Measurements from ENCODE around the gene FRMD8. TPM values are rescaled to one million over a fixed set of nuclear protein-coding genes. Genes with fewer than 3 reads are reported as not detected.

FRMD8 gene
- total RNA-seq, 1 donor from 2014 or later = 40.5 TPM

GRCh38 chr11:65356394-65356972 lies 30.0 kb upstream of the FRMD8 start:
- Mint-ChIP-seq H3K4me3 (peak overlapping the region; percentile 81), H3K36me3 (ENCODE audit: low read depth) (peaks cover 9% of the 10 kb centered on the region), H3K27ac (no peak overlapping the region), H3K9me3 (no peaks in the 10 kb centered on the region), H3K27me3 (ENCODE audit: insufficient read depth) (peaks cover 17% of the 10 kb centered on the region), H3K4me1 (ENCODE audit: low read depth) (peaks cover 8% of the 10 kb centered on the region)
- no peak for DNase-seq (ENCODE audit: low spot score)
- intact Hi-C loops (cut with micrococcal nuclease) = no loop called here

GRCh38 chr11:65357856-65358356 lies 28.5 kb upstream of the FRMD8 start:
- intact Hi-C loops (cut with micrococcal nuclease) = no loop called here
- Mint-ChIP-seq H3K9me3 (no peaks in the 10 kb centered on the region), H3K4me1 (ENCODE audit: low read depth) (peaks cover 8% of the 10 kb centered on the region), H3K27me3 (ENCODE audit: insufficient read depth) (peaks cover 17% of the 10 kb centered on the region), H3K27ac (no peak overlapping the region), H3K4me3 (no peak overlapping the region), H3K36me3 (ENCODE audit: low read depth) (no peaks in the 10 kb centered on the region)
- DNase-seq (ENCODE audit: low spot score) = no peak

- intact Hi-C loops (cut with micrococcal nuclease) = no loop called here
- no peak for DNase-seq (ENCODE audit: low spot score)
- Mint-ChIP-seq H3K27ac (peak overlapping the region; percentile 6), H3K4me3 (no peak overlapping the region), H3K9me3 (no peaks in the 10 kb centered on the region), H3K36me3 (ENCODE audit: low read depth) (no peaks in the 10 kb centered on the region), H3K27me3 (ENCODE audit: insufficient read depth) (peaks cover 8% of the 10 kb centered on the region), H3K4me1 (ENCODE audit: low read depth) (no peaks in the 10 kb centered on the region)
Measured at GRCh38 chr11:65362320-65362931, 24.0 kb upstream of the FRMD8 start.

- peaks cover 3% of the 10 kb centered on the region for H3K27me3 Mint-ChIP-seq (ENCODE audit: insufficient read depth)
- no peak overlapping the region for H3K4me3 Mint-ChIP-seq
- no peak overlapping the region for H3K27ac Mint-ChIP-seq
- DNase-seq (ENCODE audit: low spot score) = no peak
- intact Hi-C loops (cut with micrococcal nuclease) = no loop called here
- H3K4me1 Mint-ChIP-seq (ENCODE audit: low read depth) = no peaks in the 10 kb centered on the region
- no peaks in the 10 kb centered on the region for H3K9me3 Mint-ChIP-seq
- H3K36me3 Mint-ChIP-seq (ENCODE audit: low read depth) = no peaks in the 10 kb centered on the region
Measured at GRCh38 chr11:65362966-65363365, 23.5 kb upstream of the FRMD8 start.

GRCh38 chr11:65363770-65364169 lies 22.7 kb upstream of the FRMD8 start:
- no peaks in the 10 kb centered on the region for H3K9me3 Mint-ChIP-seq
- H3K36me3 Mint-ChIP-seq (ENCODE audit: low read depth) = no peaks in the 10 kb centered on the region
- H3K4me1 Mint-ChIP-seq (ENCODE audit: low read depth) = no peaks in the 10 kb centered on the region
- no peak overlapping the region for H3K27ac Mint-ChIP-seq
- peaks cover 1% of the 10 kb centered on the region for H3K27me3 Mint-ChIP-seq (ENCODE audit: insufficient read depth)
- no peak for DNase-seq (ENCODE audit: low spot score)
- intact Hi-C loops (cut with micrococcal nuclease) = no loop called here
- H3K4me3 Mint-ChIP-seq = no peak overlapping the region

GRCh38 chr11:65366340-65366773 lies 20.1 kb upstream of the FRMD8 start:
- no peaks in the 10 kb centered on the region for H3K9me3 Mint-ChIP-seq
- H3K36me3 Mint-ChIP-seq (ENCODE audit: low read depth) = no peaks in the 10 kb centered on the region
- no peak for DNase-seq (ENCODE audit: low spot score)
- H3K4me3 Mint-ChIP-seq = no peak overlapping the region
- intact Hi-C loops (cut with micrococcal nuclease) = loop anchor here (1.0 kb wide), 3 partner anchors 50 to 144 kb away; no protein-coding TSS in a partner anchor
- no peaks in the 10 kb centered on the region for H3K4me1 Mint-ChIP-seq (ENCODE audit: low read depth)
- no peak overlapping the region for H3K27ac Mint-ChIP-seq
- H3K27me3 Mint-ChIP-seq (ENCODE audit: insufficient read depth) = no peaks in the 10 kb centered on the region

GRCh38 chr11:65370659-65371049 lies 15.8 kb upstream of the FRMD8 start:
- Mint-ChIP-seq H3K27me3 (ENCODE audit: insufficient read depth) (no peaks in the 10 kb centered on the region), H3K4me1 (ENCODE audit: low read depth) (no peaks in the 10 kb centered on the region), H3K9me3 (no peaks in the 10 kb centered on the region), H3K27ac (no peak overlapping the region), H3K4me3 (no peak overlapping the region), H3K36me3 (ENCODE audit: low read depth) (no peaks in the 10 kb centered on the region)
- no peak for DNase-seq (ENCODE audit: low spot score)
- intact Hi-C loops (cut with micrococcal nuclease) = no loop called here

- H3K27ac Mint-ChIP-seq = no peak overlapping the region
- H3K36me3 Mint-ChIP-seq (ENCODE audit: low read depth) = peaks cover 1% of the 10 kb centered on the region
- DNase-seq (ENCODE audit: low spot score) = no peak
- H3K9me3 Mint-ChIP-seq = no peaks in the 10 kb centered on the region
- intact Hi-C loops (cut with micrococcal nuclease) = no loop called here
- no peak overlapping the region for H3K4me3 Mint-ChIP-seq
- H3K27me3 Mint-ChIP-seq (ENCODE audit: insufficient read depth) = no peaks in the 10 kb centered on the region
- H3K4me1 Mint-ChIP-seq (ENCODE audit: low read depth) = no peaks in the 10 kb centered on the region
Measured at GRCh38 chr11:65373839-65374580, 12.4 kb upstream of the FRMD8 start.

- intact Hi-C loops (cut with micrococcal nuclease) = no loop called here
- H3K27ac Mint-ChIP-seq = no peak overlapping the region
Measured at GRCh38 chr11:65375012-65375411, 11.4 kb upstream of the FRMD8 start.

GRCh38 chr11:65376138-65376713 lies 10.2 kb upstream of the FRMD8 start:
- intact Hi-C loops (cut with micrococcal nuclease) = no loop called here
- Mint-ChIP-seq H3K4me1 (ENCODE audit: low read depth) (no peaks in the 10 kb centered on the region), H3K4me3 (no peak overlapping the region), H3K9me3 (no peaks in the 10 kb centered on the region), H3K36me3 (ENCODE audit: low read depth) (peaks cover 1% of the 10 kb centered on the region), H3K27ac (no peak overlapping the region), H3K27me3 (ENCODE audit: insufficient read depth) (no peaks in the 10 kb centered on the region)
- no peak for DNase-seq (ENCODE audit: low spot score)

More at GRCh38 chr11:65375012-65375411, 11.4 kb upstream of the FRMD8 start:
- Mint-ChIP-seq H3K4me3 (no peak overlapping the region), H3K27me3 (ENCODE audit: insufficient read depth) (no peaks in the 10 kb centered on the region), H3K9me3 (no peaks in the 10 kb centered on the region), H3K36me3 (ENCODE audit: low read depth) (peaks cover 1% of the 10 kb centered on the region), H3K4me1 (ENCODE audit: low read depth) (no peaks in the 10 kb centered on the region)
- no peak for DNase-seq (ENCODE audit: low spot score)

GRCh38 chr11:65377036-65377435 lies 9.4 kb upstream of the FRMD8 start:
- no peak for DNase-seq (ENCODE audit: low spot score)
- Mint-ChIP-seq H3K27me3 (ENCODE audit: insufficient read depth) (no peaks in the 10 kb centered on the region), H3K4me1 (ENCODE audit: low read depth) (no peaks in the 10 kb centered on the region), H3K36me3 (ENCODE audit: low read depth) (peaks cover 1% of the 10 kb centered on the region), H3K4me3 (no peak overlapping the region), H3K27ac (no peak overlapping the region), H3K9me3 (no peaks in the 10 kb centered on the region)
- intact Hi-C loops (cut with micrococcal nuclease) = no loop called here

GRCh38 chr11:65377777-65378176 lies 8.7 kb upstream of the FRMD8 start:
- Mint-ChIP-seq H3K36me3 (ENCODE audit: low read depth) (peaks cover 1% of the 10 kb centered on the region), H3K9me3 (no peaks in the 10 kb centered on the region), H3K27me3 (ENCODE audit: insufficient read depth) (no peaks in the 10 kb centered on the region), H3K27ac (no peak overlapping the region), H3K4me3 (no peak overlapping the region), H3K4me1 (ENCODE audit: low read depth) (peaks cover 5% of the 10 kb centered on the region)
- no peak for DNase-seq (ENCODE audit: low spot score)
- intact Hi-C loops (cut with micrococcal nuclease) = no loop called here
